ENCODE measurements around the gene ANKRD50. TPM values are rescaled to one million over a fixed set of nuclear protein-coding genes. Genes with fewer than 3 reads are reported as not detected.

ANKRD50 gene
- total and polyA plus RNA-seq, 4 donors, result 22.2 to 74.5 (median 41.8) TPM

DNA sequence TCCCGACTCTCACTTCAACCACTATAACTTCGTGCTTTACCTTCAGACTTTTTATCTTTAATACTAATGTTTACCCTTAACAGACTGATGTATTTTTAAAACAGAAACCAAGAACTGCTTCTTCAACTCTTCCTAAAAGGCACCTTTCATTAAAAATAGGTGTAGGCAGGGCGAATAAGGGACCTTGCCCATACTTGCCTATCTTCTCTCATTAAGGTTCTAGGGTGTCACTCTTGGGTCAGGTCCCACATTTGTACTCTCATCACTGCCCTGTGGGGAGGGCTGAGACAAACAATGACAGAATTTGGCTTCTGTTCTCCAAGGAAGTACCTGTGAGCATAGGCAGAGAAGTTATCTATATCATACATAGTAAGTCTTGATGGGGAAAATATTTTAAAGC, 69.7 kb downstream of the ANKRD50 start:
- no peak overlapping the region for H3K27ac ChIP-seq (ENCODE audit: low read depth, low read length)
- WGBS (ENCODE audit: insufficient coverage), result 100% methylated on average over 2 of the region's 3 CpGs
- H3K36me3 ChIP-seq (ENCODE audit: control insufficient read depth, insufficient read depth, low read length), result no peaks in the 10 kb centered on the region
- no peaks in the 10 kb centered on the region for H3K4me1 ChIP-seq (ENCODE audit: control insufficient read depth, insufficient read depth, low read length)
- no peak overlapping the region for H3K4me3 ChIP-seq (ENCODE audit: low read depth, low read length)
- no peak for DNase-seq (ENCODE audit: low read depth in 4 of 6, low spot score in 6 of 6)
- no peaks in the 10 kb centered on the region for H3K27me3 ChIP-seq (ENCODE audit: control insufficient read depth, insufficient read depth, low read length)
- no peaks in the 10 kb centered on the region for H3K9me3 ChIP-seq (ENCODE audit: control insufficient read depth, insufficient read depth, low read length)

- Histone ChIP-seq H3K36me3 (ENCODE audit: control insufficient read depth, insufficient read depth, low read length) (no peaks in the 10 kb centered on the region), H3K4me1 (ENCODE audit: control insufficient read depth, insufficient read depth, low read length) (no peaks in the 10 kb centered on the region), H3K9me3 (ENCODE audit: control insufficient read depth, insufficient read depth, low read length) (no peaks in the 10 kb centered on the region), H3K4me3 (ENCODE audit: low read depth, low read length) (no peak overlapping the region), H3K27ac (ENCODE audit: low read depth, low read length) (no peak overlapping the region), H3K27me3 (ENCODE audit: control insufficient read depth, insufficient read depth, low read length) (no peaks in the 10 kb centered on the region)
- no CpG with 5 or more reads among the region's 4 CpGs for WGBS (ENCODE audit: insufficient coverage)
- no peak for DNase-seq (ENCODE audit: low read depth in 4 of 6, low spot score in 6 of 6)
Observed at GRCh38 chr4:124641715-124642381, 70.7 kb downstream of the ANKRD50 start.

- WGBS (ENCODE audit: insufficient coverage), result 100% methylated on average over 1 of the region's 3 CpGs
Observed at GRCh38 chr4:124640022-124640730, 72.4 kb downstream of the ANKRD50 start.

GRCh38 chr4:124637321-124637720, 75.2 kb downstream of the ANKRD50 start:
- no peaks in the 10 kb centered on the region for H3K4me1 ChIP-seq (ENCODE audit: control insufficient read depth, insufficient read depth, low read length)
- no peak for DNase-seq (ENCODE audit: low read depth in 4 of 6, low spot score in 6 of 6)
- H3K9me3 ChIP-seq (ENCODE audit: control insufficient read depth, insufficient read depth, low read length), result no peaks in the 10 kb centered on the region
- H3K36me3 ChIP-seq (ENCODE audit: control insufficient read depth, insufficient read depth, low read length), result no peaks in the 10 kb centered on the region
- no peak overlapping the region for H3K4me3 ChIP-seq (ENCODE audit: low read depth, low read length)
- no peaks in the 10 kb centered on the region for H3K27me3 ChIP-seq (ENCODE audit: control insufficient read depth, insufficient read depth, low read length)
- no CpG with 5 or more reads among the region's 2 CpGs for WGBS (ENCODE audit: insufficient coverage)
- no peak overlapping the region for H3K27ac ChIP-seq (ENCODE audit: low read depth, low read length)

More at GRCh38 chr4:124640022-124640730, 72.4 kb downstream of the ANKRD50 start:
- no peak overlapping the region for H3K4me3 ChIP-seq (ENCODE audit: low read depth, low read length)
- no peak for DNase-seq (ENCODE audit: low read depth in 4 of 6, low spot score in 6 of 6)
- no peaks in the 10 kb centered on the region for H3K9me3 ChIP-seq (ENCODE audit: control insufficient read depth, insufficient read depth, low read length)
- no peaks in the 10 kb centered on the region for H3K27me3 ChIP-seq (ENCODE audit: control insufficient read depth, insufficient read depth, low read length)
- H3K36me3 ChIP-seq (ENCODE audit: control insufficient read depth, insufficient read depth, low read length), result no peaks in the 10 kb centered on the region
- no peaks in the 10 kb centered on the region for H3K4me1 ChIP-seq (ENCODE audit: control insufficient read depth, insufficient read depth, low read length)
- no peak overlapping the region for H3K27ac ChIP-seq (ENCODE audit: low read depth, low read length)

DNA sequence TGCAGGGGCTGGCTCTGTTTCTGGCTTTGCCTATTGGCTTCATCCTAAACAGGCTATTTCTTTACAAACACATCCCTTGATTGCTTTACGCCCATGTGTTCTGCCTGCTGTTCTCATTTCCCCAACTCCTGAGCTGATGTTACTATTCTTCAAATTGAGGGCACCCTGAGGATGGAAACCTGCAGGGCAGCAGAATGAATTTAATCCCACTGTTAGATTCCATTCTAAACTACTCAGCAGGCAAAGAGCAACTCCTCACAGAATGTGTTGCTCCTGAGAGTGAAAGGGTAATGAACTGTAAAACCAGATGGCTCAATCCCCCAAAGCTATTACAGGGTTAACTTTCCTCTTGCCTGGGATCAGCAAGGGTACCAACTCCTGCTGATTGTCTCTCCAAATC, 75.7 kb downstream of the ANKRD50 start:
- Histone ChIP-seq H3K27ac (ENCODE audit: low read depth, low read length) (no peak overlapping the region), H3K4me1 (ENCODE audit: control insufficient read depth, insufficient read depth, low read length) (no peaks in the 10 kb centered on the region), H3K27me3 (ENCODE audit: control insufficient read depth, insufficient read depth, low read length) (no peaks in the 10 kb centered on the region), H3K36me3 (ENCODE audit: control insufficient read depth, insufficient read depth, low read length) (no peaks in the 10 kb centered on the region), H3K4me3 (ENCODE audit: low read depth, low read length) (no peak overlapping the region), H3K9me3 (ENCODE audit: control insufficient read depth, insufficient read depth, low read length) (no peaks in the 10 kb centered on the region)
- peak; percentile 13 to 94 (median 36) for DNase-seq (ENCODE audit: low read depth in 4 of 6, low spot score in 6 of 6)
- 17% methylated on average over 1 of the region's 1 CpG for WGBS (ENCODE audit: insufficient coverage)

GRCh38 chr4:124635331-124635730, 77.2 kb downstream of the ANKRD50 start:
- no peaks in the 10 kb centered on the region for H3K9me3 ChIP-seq (ENCODE audit: control insufficient read depth, insufficient read depth, low read length)
- 91% methylated on average over 2 of the region's 4 CpGs for WGBS (ENCODE audit: insufficient coverage)

GRCh38 chr4:124633285-124633941, 79.1 kb downstream of the ANKRD50 start:
- H3K9me3 ChIP-seq (ENCODE audit: control insufficient read depth, insufficient read depth, low read length), result no peaks in the 10 kb centered on the region
- DNase-seq (ENCODE audit: low read depth in 4 of 6, low spot score in 6 of 6), result no peak
- no peaks in the 10 kb centered on the region for H3K27me3 ChIP-seq (ENCODE audit: control insufficient read depth, insufficient read depth, low read length)
- WGBS (ENCODE audit: insufficient coverage), result 86% methylated on average over 2 of the region's 3 CpGs
- no peak overlapping the region for H3K4me3 ChIP-seq (ENCODE audit: low read depth, low read length)
- no peaks in the 10 kb centered on the region for H3K4me1 ChIP-seq (ENCODE audit: control insufficient read depth, insufficient read depth, low read length)
- no peaks in the 10 kb centered on the region for H3K36me3 ChIP-seq (ENCODE audit: control insufficient read depth, insufficient read depth, low read length)
- H3K27ac ChIP-seq (ENCODE audit: low read depth, low read length), result no peak overlapping the region

More at GRCh38 chr4:124635331-124635730, 77.2 kb downstream of the ANKRD50 start:
- Histone ChIP-seq H3K4me3 (ENCODE audit: low read depth, low read length) (no peak overlapping the region), H3K4me1 (ENCODE audit: control insufficient read depth, insufficient read depth, low read length) (no peaks in the 10 kb centered on the region), H3K27me3 (ENCODE audit: control insufficient read depth, insufficient read depth, low read length) (no peaks in the 10 kb centered on the region), H3K36me3 (ENCODE audit: control insufficient read depth, insufficient read depth, low read length) (no peaks in the 10 kb centered on the region), H3K27ac (ENCODE audit: low read depth, low read length) (no peak overlapping the region)
- no peak for DNase-seq (ENCODE audit: low read depth in 4 of 6, low spot score in 6 of 6)

DNA sequence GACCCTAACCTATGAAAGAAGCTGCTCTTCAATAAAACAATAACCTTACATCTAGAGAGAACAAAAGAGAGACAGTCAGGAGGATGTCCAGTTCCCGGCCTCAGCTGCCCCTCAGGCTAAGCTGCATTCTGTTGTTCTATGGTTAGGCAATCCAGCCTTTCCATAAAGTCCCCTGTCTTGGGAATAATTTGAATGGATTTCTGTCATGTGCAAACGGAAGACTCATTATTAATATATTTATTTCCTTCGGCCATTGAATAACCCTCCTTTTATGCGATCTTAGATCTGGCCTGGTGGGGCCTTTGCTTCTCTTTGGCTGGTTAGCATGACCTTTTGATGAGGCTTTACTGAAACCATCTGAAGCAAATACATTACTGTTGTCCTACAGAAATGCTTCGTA, 80.1 kb downstream of the ANKRD50 start:
- Histone ChIP-seq H3K4me1 (ENCODE audit: control insufficient read depth, insufficient read depth, low read length) (no peaks in the 10 kb centered on the region), H3K27me3 (ENCODE audit: control insufficient read depth, insufficient read depth, low read length) (no peaks in the 10 kb centered on the region), H3K9me3 (ENCODE audit: control insufficient read depth, insufficient read depth, low read length) (no peaks in the 10 kb centered on the region), H3K4me3 (ENCODE audit: low read depth, low read length) (no peak overlapping the region), H3K36me3 (ENCODE audit: control insufficient read depth, insufficient read depth, low read length) (no peaks in the 10 kb centered on the region), H3K27ac (ENCODE audit: low read depth, low read length) (no peak overlapping the region)
- WGBS (ENCODE audit: insufficient coverage), result 86% methylated on average over 1 of the region's 5 CpGs
- no peak for DNase-seq (ENCODE audit: low read depth in 4 of 6, low spot score in 6 of 6)

- H3K27me3 ChIP-seq (ENCODE audit: control insufficient read depth, insufficient read depth, low read length), result no peaks in the 10 kb centered on the region
- no peaks in the 10 kb centered on the region for H3K4me1 ChIP-seq (ENCODE audit: control insufficient read depth, insufficient read depth, low read length)
- no peak overlapping the region for H3K4me3 ChIP-seq (ENCODE audit: low read depth, low read length)
- 80% methylated on average over 1 of the region's 1 CpG for WGBS (ENCODE audit: insufficient coverage)
- no peaks in the 10 kb centered on the region for H3K9me3 ChIP-seq (ENCODE audit: control insufficient read depth, insufficient read depth, low read length)
- H3K27ac ChIP-seq (ENCODE audit: low read depth, low read length), result no peak overlapping the region
- peak in 1 of 6 donors; percentile 32 for DNase-seq (ENCODE audit: low read depth in 4 of 6, low spot score in 6 of 6)
- no peaks in the 10 kb centered on the region for H3K36me3 ChIP-seq (ENCODE audit: control insufficient read depth, insufficient read depth, low read length)
Observed at GRCh38 chr4:124631760-124632159, 80.8 kb downstream of the ANKRD50 start.
